ENCODE results near the gene MRFAP1. TPM values are rescaled to one million over a fixed set of nuclear protein-coding genes. Genes with fewer than 3 reads are reported as not detected.

Gene MRFAP1
- total RNA-seq, 2 donors from 2014 or later, result 72.7 to 114 TPM

DNA sequence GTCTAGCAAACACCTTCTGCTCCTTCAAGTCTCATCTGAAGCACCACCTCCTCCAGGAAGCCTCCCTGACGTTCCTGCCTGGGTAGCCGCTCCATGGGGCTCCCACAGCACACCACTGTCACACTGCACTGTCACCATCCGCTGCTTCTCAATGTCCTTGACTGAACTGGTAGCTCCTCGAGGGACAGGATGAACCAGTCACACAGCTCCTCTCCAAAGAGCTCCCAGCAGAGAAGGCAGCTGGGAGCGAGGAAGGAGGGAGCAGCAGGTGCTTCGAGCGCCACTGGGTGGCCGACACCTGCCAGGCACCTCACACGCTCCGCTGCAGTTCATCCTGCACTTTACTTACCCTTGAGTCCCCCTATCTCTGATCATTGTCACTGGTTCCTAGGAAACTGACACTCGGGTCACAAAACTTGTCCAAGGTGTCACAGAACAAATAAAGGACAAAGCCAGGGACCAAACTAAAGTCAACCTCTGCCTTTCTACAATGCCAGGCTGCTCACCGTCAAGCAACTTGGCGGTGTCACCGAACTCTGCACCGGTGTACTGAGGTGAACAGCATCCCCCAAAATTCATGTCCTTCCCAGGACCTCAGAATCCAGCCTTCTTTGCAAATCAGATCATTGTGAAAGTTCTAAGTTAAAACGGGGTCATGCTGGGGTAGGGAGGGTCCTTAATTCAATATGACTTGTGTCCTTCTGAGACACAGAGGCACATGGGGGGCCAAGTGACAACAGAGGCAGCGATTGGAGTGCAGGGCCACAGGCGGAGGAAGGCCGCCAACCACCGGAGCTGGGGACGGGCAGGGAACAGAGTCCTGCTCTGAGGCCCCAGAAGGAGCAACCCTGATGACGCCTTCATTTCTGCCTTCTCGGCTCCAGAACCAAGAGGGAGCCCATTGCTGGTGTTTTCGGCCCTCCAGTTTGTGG is 47.7 kb downstream of the MRFAP1 start:
- no peaks in the 10 kb centered on the region for H3K36me3 Mint-ChIP-seq
- no peaks in the 10 kb centered on the region for H3K9me3 Mint-ChIP-seq
- no peak for DNase-seq (ENCODE audit: low spot score in 2 of 2)
- peak overlapping the region in 1 of 2 donors; percentile 77 for H3K27ac Mint-ChIP-seq
- no peak for ATAC-seq

DNA sequence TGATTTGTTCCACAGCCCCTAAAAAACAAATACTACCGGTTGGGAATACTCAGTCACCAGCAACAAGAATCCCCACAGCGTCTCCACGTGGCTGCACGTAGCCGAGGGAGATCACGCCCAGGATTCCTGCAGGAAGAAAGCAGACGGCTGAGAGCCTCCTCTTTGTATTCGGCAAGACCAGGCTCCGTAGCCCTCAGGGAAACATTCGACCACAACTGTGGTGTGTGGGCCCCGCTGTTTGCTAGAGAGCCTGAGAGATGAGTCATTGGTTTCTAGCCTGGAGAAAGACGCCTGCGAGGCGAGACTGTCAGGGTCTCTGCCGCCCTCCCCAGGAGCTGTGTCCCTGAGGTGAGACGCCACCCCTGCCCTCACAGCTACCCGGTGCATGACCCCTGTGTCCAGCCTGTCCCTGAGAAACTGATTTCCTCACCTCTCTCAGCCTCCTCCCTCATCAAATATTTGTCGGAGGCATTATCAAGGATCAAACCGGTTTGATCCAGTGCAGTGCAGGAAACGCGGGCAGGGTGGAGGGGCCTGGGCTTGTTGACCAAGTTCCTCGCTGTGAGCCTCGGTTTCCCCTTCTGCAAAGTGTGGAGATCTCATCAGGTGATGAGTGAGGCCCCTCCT is 48.5 kb downstream of the MRFAP1 start:
- no peaks in the 10 kb centered on the region for H3K36me3 Mint-ChIP-seq
- no peaks in the 10 kb centered on the region for H3K9me3 Mint-ChIP-seq
- H3K27ac Mint-ChIP-seq, result peak overlapping the region in 1 of 2 donors; percentile 77
- DNase-seq (ENCODE audit: low spot score in 2 of 2) (peak; percentile 67 to 75), ATAC-seq (peak; percentile 93 to 94)

DNA sequence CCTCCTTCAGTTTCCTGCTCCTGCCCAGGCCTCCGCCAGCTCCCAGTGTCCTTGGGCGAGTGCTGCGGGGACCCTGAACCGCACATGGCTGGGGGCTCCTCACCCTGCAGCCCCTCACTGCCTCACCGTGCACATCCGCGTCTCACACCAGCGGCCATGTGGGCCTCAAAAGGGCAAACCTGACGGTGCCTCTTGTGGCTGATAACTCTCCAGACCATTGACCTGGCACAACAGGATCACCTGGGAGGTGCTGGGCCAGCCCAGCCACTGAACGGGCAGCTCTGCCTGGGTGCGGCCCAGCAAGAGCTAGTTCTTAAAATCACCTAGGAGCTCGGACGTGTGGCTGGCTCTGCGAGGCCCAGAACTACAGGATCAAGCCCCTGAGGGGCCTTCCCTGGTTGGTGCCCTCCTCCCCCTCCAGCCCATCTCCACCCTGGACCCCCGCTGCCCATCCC is 49.0 kb downstream of the MRFAP1 start:
- no peaks in the 10 kb centered on the region for H3K9me3 Mint-ChIP-seq
- ATAC-seq (peak in 1 of 2 donors; percentile 2), DNase-seq (ENCODE audit: low spot score in 2 of 2) (no peak)
- H3K27ac Mint-ChIP-seq, result peak overlapping the region; percentile 36 to 77
- H3K36me3 Mint-ChIP-seq, result no peaks in the 10 kb centered on the region

Other genes starting within 250 kb of the MRFAP1 start
- gene PPP2R2C, start 168.1 kb upstream of the MRFAP1 start, total RNA-seq, result not detected
- 10 to 100 TPM; 13.9 to 21.4 TPM for gene MAN2B2, start 65.5 kb upstream of the MRFAP1 start, total RNA-seq
- gene S100P, start 53.2 kb downstream of the MRFAP1 start, total RNA-seq, result 1 to 10 TPM in 1 of 2 donors, not detected in 1; 1.7 TPM
- gene MRFAP1L1, start 69.2 kb downstream of the MRFAP1 start, total RNA-seq, result 10 to 100 TPM; 23.1 to 40.5 TPM
- 10 to 100 TPM in 1 of 2 donors, 1 to 10 TPM in 1; 7.2 to 15.9 TPM for gene BLOC1S4, start 75.5 kb downstream of the MRFAP1 start, total RNA-seq
- gene KIAA0232, start 142.0 kb downstream of the MRFAP1 start, total RNA-seq, result 10 to 100 TPM; 10.2 to 12.4 TPM